ENCODE measurements around the gene ASXL2.

Gene ASXL2

GRCh38 chr2:25797620-25798488 is 80.4 kb downstream of the ASXL2 start:
- no peak for DNase-seq

DNA sequence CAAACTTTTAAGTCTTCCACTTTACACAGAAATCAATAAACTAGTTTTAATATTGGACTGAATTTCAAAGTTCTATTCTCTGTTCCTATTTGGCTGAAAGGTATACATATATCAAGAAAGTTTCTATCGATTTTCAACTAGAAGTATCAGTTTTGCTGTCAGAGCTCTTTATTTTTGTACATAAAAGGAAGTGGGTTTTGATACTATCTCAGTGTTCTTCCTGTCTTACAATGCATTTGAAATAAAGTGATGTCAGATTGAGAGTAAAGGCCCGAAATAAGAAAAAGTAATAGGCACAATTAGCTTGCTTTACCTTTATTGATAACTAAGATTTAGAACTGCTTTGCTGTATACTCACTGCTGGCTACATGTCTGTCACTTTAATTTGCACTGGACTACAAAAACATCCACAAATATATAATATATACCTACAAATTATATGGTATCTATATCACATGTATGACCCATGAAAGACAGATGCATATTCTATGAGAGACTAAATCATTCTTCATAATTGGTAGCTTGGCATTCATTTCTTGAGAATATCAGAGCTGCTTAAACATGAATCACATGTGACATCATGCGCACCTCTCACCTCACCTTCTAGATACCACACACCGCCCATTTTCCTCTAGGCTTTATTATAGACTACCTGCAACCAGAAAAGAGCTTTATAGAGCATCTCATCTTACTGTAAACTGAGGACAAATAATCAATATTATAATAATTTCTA is 83.6 kb downstream of the ASXL2 start:
- DNase-seq: no peak

DNA sequence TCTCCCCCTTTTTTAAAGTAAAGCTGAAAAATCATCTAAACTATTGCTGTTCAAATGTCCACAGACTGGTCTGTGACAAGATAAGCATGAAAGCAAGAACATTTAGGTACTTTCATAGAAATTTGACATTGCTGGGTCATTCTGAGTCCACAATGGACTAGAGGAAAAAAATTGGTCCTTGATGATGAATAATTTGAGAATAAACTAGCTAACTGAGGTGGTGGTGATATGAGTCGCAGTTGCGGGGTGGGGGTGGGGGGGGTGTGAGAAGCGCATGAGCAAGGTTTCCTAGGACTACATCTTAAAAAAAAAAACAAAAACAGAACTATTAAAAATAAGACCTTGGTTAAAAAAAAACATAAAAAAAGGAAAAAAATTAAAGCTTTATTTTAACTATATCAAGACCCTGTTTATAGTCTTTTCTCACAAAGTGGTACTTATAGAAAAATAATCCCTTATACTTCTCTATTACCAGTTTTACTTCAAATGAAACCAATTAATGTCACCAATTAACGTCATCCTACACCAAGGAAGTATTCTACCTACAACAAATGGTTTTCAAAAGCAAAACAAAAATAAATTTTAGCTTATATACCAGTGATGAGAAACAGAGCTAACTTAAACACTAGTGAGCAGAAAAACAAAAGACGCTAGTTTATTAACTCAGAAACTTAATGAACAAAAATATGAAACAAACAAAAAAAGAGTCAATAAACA is 88.1 kb downstream of the ASXL2 start:
- no peak for DNase-seq

GRCh38 chr2:25788457-25788856 is 89.8 kb downstream of the ASXL2 start:
- no peak for DNase-seq

DNA sequence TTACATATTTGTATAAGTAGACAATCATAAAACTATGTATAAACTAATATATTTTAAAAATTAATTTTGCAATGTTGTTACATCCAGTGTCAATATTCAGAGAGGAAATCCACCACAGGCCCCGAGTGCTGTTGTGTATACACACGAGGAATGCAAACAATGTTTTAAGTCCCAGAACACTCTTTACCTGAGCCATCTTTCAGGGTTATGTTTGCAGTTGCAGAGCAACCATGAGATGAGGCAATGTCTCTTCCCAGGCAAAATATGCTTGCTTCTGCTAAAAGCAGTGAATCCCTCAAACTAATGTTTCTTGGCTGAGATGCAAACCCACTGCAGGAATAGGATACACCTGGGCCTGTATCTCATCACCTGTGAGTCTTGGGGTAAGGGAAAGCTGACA is 91.3 kb downstream of the ASXL2 start:
- no peak for DNase-seq

DNA sequence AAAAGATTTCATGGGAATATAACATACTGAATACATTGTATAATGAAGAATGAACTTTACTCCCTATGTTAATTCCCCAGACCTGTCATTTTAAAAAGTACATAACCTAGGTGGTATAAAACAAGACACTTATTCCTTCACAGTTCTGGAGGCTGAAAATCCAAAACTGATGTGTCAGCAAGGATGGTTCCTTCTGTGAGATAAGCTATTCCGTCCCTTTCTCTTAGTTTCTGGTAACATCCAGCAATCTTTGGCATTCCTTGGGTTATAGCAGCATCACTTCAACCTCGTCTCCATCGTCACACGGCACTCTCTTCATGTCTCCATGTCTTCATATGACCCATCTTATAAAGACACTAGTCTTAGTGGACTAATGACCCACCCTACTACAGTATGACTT is 93.9 kb downstream of the ASXL2 start:
- no peak for DNase-seq

GRCh38 chr2:25777077-25777476 is 101.2 kb downstream of the ASXL2 start:
- DNase-seq: no peak

DNA sequence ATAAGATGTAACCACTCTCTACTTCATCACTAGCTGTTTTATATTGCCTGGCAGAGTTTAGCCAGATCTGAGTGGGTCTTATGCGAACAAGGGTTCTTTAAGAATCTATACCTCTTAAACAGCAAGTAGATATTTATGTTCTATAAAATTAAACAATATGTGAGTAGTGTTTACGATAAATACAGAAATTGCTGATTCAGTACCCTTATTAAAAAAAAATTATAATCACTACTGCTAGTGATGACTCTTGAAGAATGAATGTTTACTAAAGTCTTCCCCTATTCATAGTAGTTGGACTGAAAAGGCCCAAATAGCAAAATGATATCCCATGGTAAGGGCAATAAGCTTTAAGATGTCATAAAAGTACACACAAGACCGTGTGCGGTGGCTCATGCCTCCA is 106.2 kb downstream of the ASXL2 start:
- no peak for DNase-seq

GRCh38 chr2:25763575-25763974 is 114.7 kb downstream of the ASXL2 start:
- DNase-seq: no peak

DNA sequence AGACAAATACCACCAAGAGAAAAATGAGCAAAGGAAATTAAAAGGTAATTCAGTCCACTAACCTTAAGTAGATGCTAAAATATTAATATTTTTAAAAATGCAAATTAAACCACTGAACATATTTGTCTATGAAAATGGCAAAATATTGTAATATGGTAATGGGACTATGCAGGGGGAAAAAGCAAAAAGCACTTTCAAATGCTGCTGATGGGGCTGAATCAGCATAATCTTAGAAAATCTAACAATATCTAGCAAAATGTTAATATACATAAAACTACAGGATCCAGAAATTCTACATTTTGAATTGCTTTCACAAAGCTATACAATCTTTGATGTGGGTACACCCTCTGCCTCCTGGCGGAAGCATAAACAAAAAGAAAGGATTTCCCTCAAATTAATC is 118.0 kb downstream of the ASXL2 start:
- DNase-seq: no peak

GRCh38 chr2:25758348-25758747 is 119.9 kb downstream of the ASXL2 start:
- no peak for DNase-seq

- DNase-seq: no peak
Observed at GRCh38 chr2:25757906-25758305, 120.4 kb downstream of the ASXL2 start.

DNA sequence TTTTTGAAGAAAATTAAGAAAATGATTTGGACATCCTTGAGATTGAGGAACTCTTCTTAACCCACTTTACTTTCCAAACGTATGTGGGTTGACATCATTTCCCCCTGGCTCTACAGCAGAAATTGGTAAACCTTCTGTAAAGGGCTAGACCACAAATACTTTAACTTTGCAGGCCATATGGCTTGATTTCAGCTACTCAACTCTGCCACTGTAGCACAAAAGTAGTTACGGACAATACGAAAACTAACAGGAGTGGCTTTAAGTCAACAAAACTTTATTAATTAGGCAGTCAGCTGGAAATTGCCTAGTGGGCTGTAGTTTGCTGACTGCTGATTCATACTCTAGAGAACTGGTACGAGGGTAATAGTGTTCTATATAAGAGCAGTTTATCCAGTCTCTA is 121.8 kb downstream of the ASXL2 start:
- no peak for DNase-seq

DNA sequence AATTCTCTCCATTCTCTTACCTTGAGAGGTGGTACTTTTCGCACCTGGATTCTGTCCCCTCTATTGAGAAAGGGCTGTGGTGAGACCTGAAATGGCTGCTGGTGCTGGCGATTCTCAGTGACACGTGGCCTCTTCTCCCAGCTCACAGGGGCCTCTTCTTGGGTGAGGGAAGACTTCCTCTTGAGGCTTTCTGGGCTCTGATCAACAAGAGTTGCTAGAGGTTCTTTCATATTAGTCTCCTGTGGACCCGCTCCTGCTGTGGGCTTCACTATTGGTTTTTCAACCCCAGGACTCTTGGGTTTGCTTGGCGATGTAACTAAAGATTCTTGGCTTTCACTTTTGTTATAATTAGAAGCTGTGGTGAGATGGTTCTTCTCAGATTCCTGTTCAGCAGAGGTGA is 128.6 kb downstream of the ASXL2 start:
- DNase-seq: no peak

DNA sequence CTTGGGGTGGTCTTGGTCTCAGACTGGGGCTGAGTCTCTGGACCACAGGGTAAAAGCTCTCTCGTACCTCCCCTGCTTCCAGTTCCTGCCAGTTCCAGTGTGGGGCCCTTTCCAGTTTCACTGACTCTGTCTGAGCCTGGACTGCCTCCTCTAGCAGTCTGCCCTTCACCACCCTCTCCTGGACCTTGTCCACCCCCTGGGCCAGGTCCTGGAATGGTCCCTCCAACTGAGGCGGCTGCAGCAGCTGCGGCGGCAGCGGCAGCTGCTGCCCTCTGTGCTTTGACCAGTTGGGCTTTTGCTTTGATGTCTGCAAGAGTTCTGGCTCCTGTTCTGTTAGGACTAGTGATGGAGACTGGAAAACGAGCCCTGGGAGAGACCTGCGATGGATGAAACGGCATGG is 134.2 kb downstream of the ASXL2 start:
- no peak for DNase-seq

- no peak for DNase-seq
Observed at GRCh38 chr2:25743132-25743830, 135.0 kb downstream of the ASXL2 start.

- DNase-seq: no peak
Observed at GRCh38 chr2:25742501-25742900, 135.8 kb downstream of the ASXL2 start.

GRCh38 chr2:25740810-25741381 is 137.4 kb downstream of the ASXL2 start:
- no peak for DNase-seq

DNA sequence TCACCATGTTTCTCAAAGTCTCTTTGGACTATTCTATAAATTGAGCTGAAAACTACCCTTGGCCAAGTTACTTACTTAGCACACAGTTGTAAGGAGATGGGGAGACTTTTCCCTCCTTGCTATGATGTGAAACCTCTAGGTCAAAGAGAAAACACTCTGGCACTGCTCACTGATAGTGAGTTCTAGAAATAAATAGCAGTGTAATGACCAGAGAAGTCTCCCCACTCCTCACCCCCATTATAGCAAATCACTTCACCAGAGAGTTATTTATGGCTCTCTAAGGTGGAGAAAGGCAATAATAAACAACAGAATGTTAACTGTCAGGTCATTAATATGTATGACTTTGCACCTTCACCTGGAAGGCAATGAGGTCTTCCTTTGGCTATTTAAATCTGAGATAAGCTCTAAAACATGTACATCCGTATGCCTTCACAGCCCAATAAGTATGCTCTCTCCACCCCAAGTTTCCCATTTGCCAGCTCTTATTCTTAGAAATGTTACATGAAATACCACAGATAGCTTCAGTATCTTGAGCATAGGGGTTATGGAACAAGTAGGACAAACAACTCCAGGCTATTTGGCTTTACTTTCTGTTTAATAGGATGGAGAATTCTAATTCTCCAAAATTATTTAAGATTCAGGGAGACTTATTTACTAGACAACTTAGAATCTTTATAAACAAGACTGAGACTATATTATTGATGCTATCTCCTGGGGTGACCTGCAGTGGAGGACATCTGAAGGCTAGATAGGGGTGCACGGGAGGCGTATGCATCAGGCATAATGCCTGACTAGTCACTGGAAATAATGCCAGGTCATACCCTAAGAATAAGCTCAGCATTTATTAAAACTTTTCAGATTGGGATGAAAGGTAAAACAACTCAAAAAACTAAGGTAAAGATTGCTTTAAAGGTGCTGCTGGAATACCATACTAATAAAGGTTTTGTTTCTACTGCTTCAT is 139.6 kb downstream of the ASXL2 start:
- DNase-seq: no peak

DNA sequence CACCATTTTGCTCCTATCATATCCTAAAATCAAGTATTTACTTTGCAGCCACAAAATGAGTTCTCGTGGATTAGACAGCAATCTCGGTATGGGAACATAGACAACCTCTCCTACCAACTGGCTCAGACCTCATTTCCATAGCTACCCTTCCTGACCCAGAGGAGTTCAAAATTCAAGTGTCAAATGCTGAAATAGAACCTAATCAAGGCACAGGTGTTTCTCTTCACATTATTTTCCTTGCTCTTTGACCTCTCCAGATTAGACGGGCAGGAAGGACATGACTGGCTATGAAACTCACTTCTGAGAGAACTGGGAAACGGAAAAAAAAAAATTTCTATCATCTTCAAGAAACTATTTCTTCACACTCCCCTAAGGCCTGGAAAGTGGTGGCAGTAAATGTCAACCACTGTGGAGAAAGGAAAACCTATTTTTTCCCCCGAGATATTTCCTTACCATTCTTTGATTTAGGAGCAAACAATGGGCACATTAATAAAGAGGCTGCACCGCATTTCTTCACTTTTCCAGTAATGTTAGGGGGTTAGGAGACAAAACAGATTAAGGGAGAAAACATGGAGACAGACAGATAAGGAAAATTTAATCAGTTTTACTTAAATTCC is 141.3 kb downstream of the ASXL2 start:
- DNase-seq: no peak

DNA sequence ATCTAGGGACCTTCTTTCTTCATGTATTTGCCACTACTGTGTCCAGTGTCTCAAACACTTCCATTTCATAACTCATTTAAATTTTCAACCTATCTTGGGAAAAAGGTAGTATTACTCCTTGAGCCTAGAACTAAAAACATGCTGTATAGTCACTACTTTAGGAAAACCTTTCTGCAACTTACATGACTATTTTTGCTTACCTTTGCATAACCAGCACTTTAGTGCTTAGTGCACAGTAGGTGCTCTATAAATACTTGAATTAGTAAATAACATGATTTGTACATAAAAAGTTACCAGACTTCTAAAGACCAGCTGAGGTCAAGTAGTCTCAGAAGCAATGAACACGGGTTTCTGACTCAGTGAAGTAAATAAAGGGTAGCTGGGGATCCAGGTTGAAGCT is 142.5 kb downstream of the ASXL2 start:
- no peak for DNase-seq

All from activated naive CD4-positive, alpha-beta T cell (primary cell).